MM.1S (cell line): ENCODE results near the gene ST6GALNAC2.

Experiments
- CTCF ChIP-seq: fragments of 300-600 bp; sonication (generic); IDR thresholded peaks from 2 replicates; pipeline ENCODE4 v1.5.1; 2016; ENCODE audit warnings: antibody characterized with exemption, low read length, mixed read lengths
- EZH2 ChIP-seq: fragments of 300-600 bp; sonication (generic); optimal IDR thresholded peaks from 2 replicates; pipeline ENCODE3; 2017; ENCODE audit warnings: low read depth, mild to moderate bottlenecking, antibody characterized with exemption, low read length, mixed read lengths
- EZH2phosphoT487 ChIP-seq: fragments of 300-600 bp; sonication (generic); IDR thresholded peaks from 2 replicates; pipeline ENCODE4 v1.6.1; 2018; ENCODE audit warnings: antibody characterized with exemption, low read length

DNA sequence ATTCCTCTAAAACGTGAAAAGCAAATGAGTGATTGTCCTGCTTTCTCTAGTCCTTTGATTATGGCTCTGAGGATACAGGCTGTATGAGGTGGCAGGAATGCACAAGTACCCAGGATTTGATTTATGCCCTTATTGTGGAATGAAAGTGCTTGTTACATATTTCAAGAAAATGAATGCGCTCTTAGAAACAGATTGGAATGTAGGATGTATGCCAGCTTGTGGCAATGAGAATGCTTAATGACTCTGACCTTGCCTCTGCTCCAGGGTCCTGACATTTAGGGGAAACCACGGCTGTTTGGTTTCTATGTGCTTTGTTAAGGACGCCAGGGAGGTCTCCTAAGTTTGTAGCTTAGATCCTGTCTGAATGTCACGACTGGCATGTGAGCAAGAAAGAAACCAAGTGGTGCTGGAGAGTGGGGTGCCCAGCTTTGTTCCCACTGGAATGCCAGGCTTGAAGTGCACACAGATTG, 23.8 kb downstream of the ST6GALNAC2 start:
- TF ChIP-seq CTCF (no peak), EZH2phosphoT487 (no peak), EZH2 (no peak)
